GM12801 (cell line): ENCODE results near the gene MEIS1.

ENCODE experiments used
- CTCF ChIP-seq: IDR thresholded peaks from one replicate; pipeline ENCODE4 v1.5.1; 2011; ENCODE audit warnings: control low read depth; ENCODE audit not compliant: insufficient read length; ENCODE audit errors: extremely low read depth

Gene MEIS1

GRCh38 chr2:66452214-66452613 lies 17.3 kb downstream of the MEIS1 start:
- TF ChIP-seq CTCF: no peak

GRCh38 chr2:66452917-66453316 lies 18.0 kb downstream of the MEIS1 start:
- no peak for TF ChIP-seq CTCF

GRCh38 chr2:66455490-66455889 lies 20.6 kb downstream of the MEIS1 start:
- no peak for TF ChIP-seq CTCF

- no peak for TF ChIP-seq CTCF
These were observed 21.5 kb downstream of the MEIS1 start for GRCh38 chr2:66456183-66457041.

GRCh38 chr2:66457545-66457944 lies 22.6 kb downstream of the MEIS1 start:
- TF ChIP-seq CTCF: no peak

GRCh38 chr2:66460031-66460430 lies 25.1 kb downstream of the MEIS1 start:
- TF ChIP-seq CTCF: no peak

- TF ChIP-seq CTCF: no peak
These were observed 26.2 kb downstream of the MEIS1 start for GRCh38 chr2:66461001-66461663.
